Measurements from ENCODE around the gene BMF.

Gene BMF

DNA sequence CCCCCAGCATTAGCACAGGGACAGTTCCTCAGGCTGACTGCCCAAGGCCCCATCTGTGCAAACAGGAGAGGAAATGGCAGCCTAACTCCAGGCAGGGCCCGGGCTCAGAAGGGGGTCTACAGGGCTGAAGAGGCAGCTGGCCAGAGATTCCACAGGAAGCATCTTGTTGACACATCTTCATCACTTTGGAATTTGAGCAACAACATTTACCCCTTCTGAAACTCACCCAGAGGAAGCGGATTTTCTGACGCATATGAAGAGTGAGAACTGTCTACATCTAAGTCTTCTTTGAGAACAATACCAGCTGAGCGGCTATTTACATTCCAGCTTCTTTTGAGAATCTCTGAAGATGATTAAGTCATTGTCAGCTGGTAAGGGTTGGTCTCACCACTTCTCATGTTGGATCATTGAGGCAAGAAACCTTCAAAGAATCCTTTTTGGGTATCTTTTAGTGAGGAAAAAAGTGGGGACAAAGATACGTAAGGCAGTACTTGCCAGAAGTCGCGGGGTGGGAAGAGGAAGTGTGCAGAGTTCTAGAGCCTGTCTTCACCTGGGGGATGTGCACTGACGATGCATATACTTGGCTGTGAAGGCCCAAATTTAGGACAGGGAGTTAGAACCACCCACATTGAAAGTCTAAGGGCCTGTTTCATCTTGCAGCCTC lies 44.3 kb downstream of the BMF start:
- DNase-seq, result no peak

DNA sequence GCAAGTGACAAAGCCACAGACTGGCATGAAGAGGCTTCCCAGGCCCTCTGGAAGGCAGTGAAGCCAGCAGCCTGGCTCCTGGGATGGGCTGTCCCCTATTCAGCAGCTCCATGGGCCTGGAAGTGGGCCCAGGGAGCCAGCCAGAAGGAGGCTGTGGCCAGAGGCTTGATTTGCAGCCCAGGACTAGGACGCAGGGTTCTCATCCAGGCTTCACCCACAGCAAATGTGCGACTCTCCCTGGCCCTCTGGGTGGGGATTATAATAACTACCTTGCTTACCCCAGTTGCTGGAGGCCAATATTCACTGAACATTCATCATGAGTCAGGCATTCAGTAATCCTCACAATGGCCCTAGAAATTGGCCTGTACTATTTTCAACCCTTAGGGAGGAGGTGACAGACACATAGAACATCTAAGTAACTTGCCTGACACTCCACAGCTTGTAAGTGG lies 45.1 kb downstream of the BMF start:
- no peak for DNase-seq

DNA sequence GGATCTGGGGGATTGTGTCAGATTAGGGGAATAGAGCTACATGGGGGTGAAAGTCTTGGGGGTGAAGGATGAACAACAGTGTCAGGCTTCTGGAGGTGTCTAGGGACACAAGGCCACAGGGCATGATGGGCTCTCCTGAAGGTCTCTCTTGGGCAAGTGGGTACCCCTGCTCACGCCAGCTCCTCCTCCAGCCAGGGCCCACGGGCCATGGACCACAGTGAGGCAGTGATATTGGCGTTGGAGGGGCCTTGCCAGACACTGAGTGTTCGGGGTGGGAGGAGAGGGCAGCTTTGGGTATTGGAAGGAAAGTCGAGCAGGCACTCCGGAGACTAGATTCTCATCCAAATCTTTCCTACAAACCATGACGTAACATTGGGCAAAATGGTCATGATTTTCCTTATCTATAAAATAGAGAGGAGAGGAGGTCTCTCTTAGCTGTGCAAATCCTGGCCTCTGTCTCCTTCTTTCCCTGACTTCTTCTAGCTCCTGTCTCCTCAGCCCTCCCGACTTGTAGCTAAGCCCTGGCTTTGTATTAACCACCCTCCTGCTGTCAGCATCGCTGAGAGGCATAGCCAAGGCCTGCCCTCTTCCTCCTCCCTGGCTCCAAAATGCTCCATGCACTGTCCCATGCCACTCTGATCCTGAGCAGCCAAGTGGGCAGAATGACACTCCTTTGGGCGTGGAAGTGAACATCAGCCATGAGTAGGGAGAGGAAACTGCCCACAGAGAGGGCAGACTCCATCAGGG lies 45.7 kb downstream of the BMF start:
- DNase-seq, result no peak

DNA sequence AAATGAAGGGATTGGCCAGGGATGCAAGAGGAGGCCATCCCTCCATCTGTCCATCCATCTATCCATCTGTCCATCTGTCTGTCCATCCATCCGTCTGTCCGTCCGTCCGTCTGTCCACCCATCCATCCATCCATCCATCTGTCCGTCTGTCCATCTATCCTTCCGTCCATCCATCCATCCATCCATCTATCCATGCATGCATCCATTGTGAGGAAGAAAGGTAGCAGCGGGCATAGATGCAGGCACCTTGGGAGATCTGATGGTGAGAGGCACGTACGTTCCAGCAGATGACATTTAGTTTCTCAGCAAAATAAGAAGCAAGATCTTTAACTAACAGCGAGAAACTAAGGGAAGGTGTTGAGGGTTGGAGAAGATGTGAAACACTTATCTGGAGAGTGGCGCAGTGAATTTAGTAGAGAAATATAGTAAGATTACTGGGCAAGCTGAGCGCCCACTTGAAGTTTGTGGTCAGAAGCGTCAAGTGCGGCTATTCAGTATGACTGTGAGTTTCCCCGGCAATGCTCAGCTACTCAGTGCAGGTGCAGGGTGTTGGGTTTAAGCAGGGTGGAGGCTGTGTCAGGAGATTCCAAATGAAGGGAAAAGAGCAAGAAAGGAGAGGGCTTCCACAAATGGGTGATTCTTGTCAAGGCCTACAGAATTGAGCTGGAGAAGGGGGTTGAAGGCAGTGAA lies 47.3 kb downstream of the BMF start:
- DNase-seq, result no peak

DNA sequence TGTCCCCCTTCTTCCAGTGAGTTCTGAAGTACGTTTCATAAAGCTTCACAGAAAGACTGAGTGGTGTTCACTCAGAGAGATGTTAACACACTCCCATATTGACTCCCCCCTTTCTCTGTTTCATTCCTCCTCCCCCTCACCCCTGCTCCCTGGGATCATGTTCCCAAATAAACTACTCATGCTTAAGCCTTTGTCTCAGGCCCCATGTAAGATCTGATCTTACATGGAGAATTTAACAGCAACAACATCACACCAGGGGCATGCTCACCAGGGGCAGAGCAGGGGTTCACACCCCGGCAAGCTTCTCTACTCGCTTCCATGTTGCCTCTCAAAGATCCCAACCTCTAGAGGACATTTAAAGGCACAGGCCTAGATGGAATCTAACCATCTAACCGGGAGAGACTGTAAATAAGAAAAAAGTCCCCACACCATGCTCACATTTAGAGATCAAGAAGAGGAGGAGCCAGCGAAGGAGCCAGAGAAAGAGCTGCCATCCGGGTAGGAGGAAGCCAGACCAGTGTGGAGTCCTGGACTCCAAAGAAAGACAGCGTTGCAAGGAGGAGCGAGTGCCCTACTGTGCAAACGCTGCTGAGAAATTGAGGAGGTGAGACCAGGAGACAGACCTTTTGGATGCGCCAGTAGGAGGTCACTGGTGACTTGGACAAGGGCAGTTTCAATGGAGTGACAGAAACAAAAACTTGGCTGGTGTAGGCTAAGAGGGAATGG lies 48.3 kb downstream of the BMF start:
- no peak for DNase-seq

DNA sequence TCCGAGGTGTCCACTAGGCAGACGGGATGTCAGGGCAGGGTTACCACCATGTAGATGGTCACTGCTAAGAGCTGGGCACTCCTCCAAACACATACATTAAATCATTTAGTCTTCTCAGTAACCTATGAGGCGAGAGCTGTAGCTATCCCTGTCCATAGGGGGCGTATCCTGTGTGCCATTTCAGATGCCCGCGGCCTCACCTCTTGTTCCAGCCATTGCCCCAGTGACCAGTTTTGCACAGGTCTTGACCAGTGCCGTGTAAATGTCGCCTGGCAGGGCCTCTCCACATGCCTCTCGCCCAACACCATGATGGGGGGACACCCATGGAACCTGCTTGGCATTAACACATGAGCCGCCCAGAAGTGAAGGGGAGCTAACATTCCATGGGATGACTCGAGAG lies 48.9 kb downstream of the BMF start:
- DNase-seq, result no peak

DNA sequence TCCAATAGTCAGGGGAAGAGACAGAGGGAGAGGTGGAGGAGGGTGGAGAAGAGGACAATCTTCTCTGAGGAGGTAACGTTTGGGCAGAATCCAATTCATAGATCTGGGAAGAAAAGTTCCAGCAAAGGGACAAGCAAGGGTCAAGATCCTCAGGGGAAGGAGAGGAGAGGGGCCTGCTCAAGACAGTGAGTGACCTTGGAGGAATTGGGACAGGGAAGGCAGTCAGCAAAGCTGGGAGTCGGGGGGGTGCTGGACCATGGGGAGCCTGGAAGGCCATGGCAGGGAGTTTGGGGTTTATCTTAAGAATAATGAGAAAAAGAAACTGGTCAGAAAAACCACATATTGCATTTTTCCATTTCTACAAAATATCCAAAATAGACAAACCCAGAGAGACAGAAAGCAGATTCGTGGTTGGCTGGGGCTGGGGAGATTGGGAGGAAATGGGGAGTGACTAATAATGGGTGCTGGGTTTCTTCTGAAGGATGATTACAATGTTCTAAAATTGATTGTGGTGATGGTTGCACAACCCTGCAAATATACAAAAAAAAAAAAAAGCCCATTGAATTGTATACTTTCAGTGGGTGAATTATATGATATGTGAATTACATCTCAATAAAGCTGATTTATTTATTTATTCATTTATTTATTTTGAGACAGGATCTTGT lies 50.1 kb downstream of the BMF start:
- no peak for DNase-seq

DNA sequence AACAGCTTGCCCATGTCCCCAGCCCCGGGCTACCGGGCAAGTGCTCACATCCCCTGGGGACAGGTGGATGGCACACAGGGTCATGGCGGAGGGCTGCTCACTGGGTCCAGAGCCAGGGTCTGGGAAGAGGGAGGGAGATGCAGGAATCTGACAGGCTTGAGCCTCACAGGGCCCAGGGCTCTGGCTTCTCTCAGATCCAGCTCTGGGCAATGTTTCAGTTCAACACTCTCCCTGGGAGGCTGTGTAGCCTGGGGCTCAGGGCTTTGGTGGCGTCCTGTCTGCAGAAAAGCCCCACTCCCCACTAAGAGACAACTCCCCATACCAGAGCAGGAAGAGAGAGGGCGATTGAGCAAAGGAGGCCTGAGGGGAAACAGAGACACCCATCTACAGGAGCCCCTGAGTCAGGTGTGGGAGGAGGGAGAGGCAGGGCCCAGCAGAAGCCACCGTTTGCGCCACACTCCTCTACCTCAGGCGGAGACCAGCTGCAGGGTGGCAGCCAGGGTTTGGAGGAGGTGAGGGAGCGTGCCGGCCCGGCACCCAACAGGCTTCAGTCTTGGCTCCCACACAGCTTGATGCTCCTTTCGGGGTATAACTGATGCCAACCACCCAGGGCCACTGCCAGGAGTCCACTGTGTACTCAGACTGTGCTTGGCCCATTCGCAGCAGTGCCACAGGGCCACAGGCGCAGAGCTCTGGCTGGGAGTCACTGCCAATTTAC lies 52.9 kb downstream of the BMF start:
- DNase-seq, result no peak

DNA sequence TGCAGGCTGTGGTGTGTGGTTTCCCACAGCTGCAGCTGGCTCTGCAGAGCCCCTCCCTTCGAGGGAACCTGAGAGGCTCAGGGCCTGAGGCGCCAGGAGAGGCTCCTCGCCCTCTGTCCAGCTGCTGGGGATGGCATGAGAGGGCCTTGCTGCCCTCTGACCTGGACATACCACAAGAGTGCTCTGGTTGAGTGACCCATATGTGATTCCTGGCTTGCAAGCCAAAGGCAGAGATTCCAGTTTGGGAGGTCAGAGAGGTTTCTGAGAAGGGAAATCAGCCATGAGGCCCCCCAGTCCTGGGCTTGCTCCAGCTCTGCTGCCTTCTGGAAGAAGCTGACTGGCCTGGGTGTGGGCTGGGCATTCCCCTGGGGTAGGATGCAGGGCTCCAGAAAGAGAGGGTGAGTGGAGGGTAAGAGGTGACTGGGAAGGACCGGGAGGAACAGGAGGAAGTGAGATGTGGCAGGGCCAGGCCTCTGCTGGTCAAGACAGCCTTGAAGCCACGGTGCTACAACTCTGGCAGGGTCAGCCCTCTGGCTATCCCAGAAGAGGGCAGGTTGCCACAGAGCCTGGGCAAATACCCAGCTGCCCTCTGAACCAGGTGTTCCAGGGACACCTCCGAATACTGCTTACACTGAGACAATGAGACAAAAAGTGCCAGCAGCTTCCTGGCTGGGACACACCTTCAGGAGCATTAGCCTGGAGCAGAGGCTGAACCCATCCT lies 53.7 kb downstream of the BMF start:
- DNase-seq, result no peak

DNA sequence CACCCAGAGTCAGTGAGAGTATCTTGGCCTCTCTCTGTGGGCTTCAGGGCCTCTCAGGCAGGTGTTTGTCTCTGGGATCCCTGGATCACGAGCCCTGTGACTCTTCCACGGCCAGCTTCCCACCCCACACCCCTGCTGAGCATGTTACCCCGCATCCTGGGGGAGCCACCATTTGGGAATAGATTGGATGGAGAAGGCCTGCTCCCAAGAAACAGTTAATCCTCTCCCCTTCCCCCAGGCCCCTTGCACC lies 54.1 kb downstream of the BMF start:
- DNase-seq, result no peak

DNA sequence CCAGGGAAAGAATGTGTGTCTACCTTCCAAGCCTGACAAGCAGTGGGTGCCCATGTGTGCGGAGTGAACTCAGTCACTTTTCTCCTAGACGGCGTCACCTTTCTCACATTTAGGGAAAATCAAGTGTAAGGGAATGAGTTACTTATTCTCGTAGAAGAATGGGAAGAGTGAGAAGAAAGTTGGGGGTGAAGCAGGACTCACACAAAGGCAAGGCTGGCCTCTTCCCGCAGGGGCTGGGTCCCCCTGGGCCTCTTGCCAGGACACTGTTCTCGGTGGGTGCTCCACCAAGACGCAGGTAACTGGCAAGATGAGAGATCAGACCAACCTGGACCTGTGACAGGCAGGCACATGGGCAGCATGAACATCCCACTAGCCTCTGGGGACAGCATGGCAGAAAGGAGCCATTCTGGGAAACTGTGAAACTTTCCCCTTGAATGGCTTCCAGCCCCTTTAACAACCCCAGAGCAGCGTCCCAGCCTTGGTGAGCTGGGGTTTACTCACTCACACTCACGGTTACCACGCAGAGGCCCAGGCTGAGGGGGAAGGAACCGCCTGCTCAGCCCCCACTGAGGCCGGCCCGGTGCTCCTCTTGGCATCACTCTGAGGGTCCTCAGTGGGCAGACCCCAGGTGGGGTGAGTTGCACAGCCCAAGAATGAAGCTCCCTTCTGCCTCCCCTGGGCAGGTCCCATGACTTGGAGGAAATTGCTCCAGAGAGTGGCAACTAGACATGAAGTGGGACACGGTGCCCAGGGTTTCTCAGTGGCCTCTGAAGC lies 54.7 kb downstream of the BMF start:
- no peak for DNase-seq

DNA sequence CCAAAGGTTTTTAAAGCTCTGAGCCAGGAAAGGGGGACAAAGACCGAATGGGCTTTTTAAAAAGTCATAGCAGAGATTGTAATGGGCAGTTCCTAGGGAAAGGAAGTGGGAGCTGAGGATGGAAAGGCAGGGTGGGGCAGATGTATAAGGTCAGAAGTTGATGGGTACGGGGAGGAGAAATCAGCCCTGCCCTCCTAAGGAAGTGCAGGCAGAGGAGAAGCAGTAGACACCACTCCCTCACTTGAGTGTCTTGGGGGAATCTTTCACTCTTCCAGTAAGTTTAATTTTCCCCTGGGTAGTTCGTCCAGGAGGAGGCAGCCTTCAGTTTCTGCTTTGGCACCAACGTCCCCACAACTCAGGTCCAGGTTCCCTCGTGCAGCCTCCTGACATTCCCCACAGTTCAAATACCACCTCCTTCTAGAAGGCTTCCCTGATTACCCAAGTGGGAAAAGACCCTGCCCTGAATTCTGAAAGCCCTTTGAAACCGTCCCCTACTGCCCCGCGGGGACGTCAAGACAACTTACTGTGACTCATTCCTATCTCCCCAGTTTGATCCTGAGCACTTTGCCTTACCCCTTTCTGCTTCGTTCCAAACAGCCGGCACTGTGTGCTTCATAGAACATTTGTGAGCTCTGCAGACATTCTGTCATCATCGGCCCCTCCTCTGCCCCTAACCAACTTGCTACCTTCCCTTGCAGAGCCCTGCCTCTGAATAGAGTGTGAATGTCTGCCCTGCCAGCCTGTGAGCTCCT lies 55.4 kb downstream of the BMF start:
- DNase-seq, result no peak

DNA sequence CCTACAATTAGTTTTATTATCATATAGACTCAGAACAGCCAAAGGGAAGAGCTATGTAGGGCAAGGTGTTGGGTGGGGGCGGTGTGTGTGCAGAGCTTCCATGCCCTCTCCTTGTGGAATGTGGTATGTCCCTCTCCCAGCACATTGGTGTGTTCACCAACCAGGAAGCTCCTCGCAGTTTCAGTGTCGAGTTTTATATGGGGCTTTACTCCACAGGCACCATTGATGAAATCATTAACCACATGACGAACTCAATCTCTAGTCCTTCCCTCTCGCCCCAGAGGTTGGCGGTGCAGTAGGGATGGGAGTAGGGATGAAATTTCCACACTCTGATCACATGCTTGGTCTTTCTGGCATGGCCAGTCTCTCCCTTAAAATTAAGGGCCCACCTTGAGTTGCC lies 56.1 kb downstream of the BMF start:
- no peak for DNase-seq

DNA sequence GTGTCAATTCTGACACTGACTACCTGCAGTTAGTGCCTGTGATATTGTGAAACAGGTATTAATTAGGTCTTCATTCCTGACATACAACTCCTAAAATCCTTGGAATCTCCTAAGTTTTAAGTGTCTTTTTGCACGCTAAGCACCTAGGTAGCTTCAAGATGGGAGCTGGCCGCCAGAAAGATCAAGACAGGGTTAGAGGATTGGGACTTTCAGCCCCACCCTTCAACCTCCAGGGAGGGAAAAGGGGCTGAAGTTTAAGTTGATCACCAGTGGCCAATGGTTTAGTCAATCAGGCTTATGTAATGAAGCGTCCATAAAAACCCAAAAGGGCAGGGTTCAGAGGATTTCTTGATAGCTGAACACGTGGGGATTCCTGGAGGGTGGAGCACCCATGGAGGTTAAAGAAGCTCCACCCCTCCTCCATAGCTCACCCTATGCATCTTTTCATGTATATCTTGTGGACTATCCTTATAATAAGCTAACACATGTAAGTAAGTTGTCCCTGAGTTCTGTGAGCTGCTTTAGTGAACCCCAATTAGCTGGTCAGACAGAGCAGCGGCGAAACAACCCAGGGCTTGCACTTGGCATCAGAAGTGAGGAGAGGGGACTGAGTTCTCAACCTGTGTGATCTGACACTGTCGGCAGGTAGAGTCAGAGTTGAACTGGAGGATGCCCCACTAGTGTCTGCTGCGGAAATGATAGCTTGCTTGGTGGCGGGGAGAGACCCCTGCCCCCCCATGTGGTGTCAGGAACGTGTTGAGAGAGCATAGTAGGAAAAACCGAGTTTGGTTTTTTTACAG lies 56.9 kb downstream of the BMF start:
- DNase-seq, result no peak

DNA sequence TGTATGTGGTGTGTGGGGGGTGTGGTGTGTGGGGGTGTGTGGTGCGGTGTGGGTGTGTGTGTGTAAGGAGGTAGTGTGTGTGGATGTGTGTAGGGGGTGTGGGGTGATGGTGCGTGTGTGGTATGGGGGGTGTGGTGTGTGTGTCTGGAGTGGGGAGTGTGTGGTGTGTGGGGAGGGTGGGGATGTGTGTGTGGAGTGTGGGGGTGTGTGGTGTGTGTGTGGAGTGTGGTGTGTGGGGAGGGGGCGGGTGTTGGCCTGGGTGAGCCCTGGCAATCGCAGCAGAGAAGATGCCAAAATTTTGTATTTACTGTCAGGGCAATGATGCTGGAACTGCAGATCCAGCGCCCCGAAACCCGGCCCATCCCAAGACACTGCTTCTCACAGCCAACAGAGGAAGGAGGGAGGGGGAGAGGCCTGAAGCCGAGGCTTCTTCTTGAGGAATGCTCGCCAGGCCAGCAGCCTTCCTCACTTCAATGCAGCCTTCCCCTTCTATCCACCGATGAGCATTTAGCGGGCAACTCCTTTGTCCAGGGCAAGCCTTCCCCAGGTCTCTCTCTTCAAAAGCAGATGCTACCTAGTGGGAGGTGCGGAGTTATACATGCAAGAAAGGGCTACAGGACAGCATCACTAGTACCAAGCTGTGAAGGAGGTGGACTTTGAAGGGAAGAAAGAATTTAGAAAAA lies 57.8 kb downstream of the BMF start:
- DNase-seq, result no peak

DNA sequence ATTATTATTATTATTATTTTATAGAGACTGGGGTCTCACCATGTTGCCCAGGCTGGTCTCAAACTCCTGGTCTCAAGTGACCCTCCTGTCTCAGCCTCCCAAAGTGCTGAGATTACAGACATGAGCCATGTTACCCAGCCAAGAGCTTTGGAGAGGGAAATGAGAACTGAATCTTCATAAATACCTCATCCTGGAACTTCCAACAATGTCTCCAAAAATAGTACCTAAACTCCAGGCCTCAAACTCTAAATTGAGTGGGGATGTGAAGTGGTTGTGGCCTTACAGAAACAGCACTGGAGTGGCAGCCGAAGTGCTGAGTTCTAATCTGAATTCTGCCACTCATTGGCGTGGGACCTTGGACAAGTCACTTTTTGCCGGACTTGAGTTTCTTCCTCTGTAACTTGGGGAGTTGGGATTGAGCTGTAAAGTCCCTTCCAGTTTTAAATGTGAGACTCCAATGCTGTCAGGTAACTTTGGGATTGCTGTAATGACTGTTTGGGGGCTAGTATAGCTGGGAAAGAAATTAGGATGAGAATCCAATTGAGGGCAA lies 59.7 kb downstream of the BMF start:
- no peak for DNase-seq

DNA sequence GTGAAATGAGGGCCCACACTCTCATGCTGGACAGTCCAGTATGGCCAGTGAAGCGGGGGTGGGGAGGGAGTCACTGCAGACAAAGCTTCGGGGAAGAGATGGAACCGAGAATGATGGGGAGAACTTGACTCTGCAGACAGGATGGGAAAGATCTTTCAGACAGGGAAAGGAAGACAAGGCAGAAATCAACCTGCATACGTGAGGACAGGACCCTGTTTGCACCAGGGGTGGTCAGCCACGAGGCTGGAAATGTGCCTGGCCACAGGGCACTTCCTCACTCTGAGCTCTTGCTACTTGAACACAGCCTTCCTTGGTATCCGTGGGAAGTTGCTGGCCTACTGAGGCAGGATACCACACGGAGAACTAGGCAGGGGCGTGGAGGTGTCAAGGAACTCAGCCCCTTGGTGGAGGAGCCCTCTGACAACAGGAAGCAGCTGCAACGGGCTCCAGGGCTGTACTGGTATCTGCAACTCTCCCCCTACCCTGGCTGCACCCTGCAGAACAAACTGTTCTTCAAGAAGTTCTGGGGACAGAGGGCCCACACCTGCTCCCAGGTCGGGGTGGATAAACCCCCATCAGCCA lies 60.4 kb downstream of the BMF start:
- no peak for DNase-seq

Measured in activated CD8-positive, alpha-beta memory T cell treated with anti-CD3 and anti-CD28 coated beads, Interleukin-2, amount 50 U/mL, for 4 hours (primary cell).